Spleen (tissue), 11 donors: Measurements from ENCODE around the gene RABL2A. TPM values are rescaled to one million over a fixed set of nuclear protein-coding genes. Genes with fewer than 3 reads are reported as not detected.
"Not testable (repeated sequence)": the region's sequence is repeated elsewhere in the genome, so short reads cannot be mapped to it uniquely, and the experiment has no call there.

Experiments used
- DNase-seq: peaks from one replicate; pipeline ENCODE4 v3.0.0-alpha.2; 2020
- H3K27ac ChIP-seq, 8 donors: fragments of 200-600 bp; sonication (generic) in 7 of 8; 1 replicate in 4 of 8; 2 replicates in 4 of 8; pipeline versions ENCODE4 v1.5.0 to v1.8.0; 2016 to 2021; ENCODE audit warnings: inconsistent platforms in 4 of 8, mild to moderate bottlenecking in 4 of 8, moderate library complexity in 1 of 8
- H3K27me3 ChIP-seq, 7 donors: fragments of 200-600 bp; sonication (generic) in 6 of 7; replicated peaks in 1 of 7; 1 replicate in 4 of 7; 2 replicates in 3 of 7; pipeline versions ENCODE4 v1.5.0 to v1.8.0; 2016 to 2021; ENCODE audit warnings: inconsistent platforms in 3 of 7, mild to moderate bottlenecking in 1 of 7
- H3K36me3 ChIP-seq, 6 donors: fragments of 200-600 bp; sonication (generic) in 5 of 6; 1 replicate in 4 of 6; 2 replicates in 2 of 6; pipeline versions ENCODE4 v1.5.0 to v1.8.0; 2016 to 2021; ENCODE audit warnings: inconsistent platforms in 2 of 6
- H3K4me1 ChIP-seq, 6 donors: fragments of 200-600 bp; sonication (generic) in 5 of 6; 1 replicate in 3 of 6; 2 replicates in 3 of 6; pipeline versions ENCODE4 v1.5.0 to v1.8.0; 2016 to 2021; ENCODE audit warnings: inconsistent platforms in 3 of 6
- H3K4me3 ChIP-seq, 8 donors: fragments of 200-600 bp; sonication (generic) in 7 of 8; 1 replicate in 4 of 8; 2 replicates in 4 of 8; pipeline versions ENCODE4 v1.5.0 to v1.8.0; 2016 to 2021; ENCODE audit warnings: inconsistent platforms in 4 of 8, mild to moderate bottlenecking in 4 of 8, moderate library complexity in 2 of 8
- H3K9me3 ChIP-seq, 8 donors: fragments of 200-600 bp; sonication (generic) in 7 of 8; 1 replicate in 4 of 8; 2 replicates in 4 of 8; pipeline versions ENCODE4 v1.5.0 to v1.8.0; 2016 to 2021; ENCODE audit warnings: inconsistent platforms in 4 of 8
- CTCF ChIP-seq, 11 experiments: fragments of 200-600 bp in 7 of 11; fragments of 450-650 bp in 4 of 11; sonication (generic) in 4 of 11; IDR thresholded peaks in 8 of 11; conservative IDR thresholded peaks in 3 of 11; 1 replicate in 7 of 11; 2 replicates in 4 of 11; pipeline versions ENCODE4 v1.4.0 to v1.8.0; 2016 to 2021; ENCODE audit warnings: antibody characterized with exemption in 11 of 11, inconsistent platforms in 4 of 11, mild to moderate bottlenecking in 1 of 11
- POLR2A ChIP-seq, 3 donors: fragments of 450-650 bp; IDR thresholded peaks; one replicate each; pipeline ENCODE4 v1.5.1; 2017; ENCODE audit warnings: antibody characterized with exemption in 3 of 3, mild to moderate bottlenecking in 1 of 3
- POLR2AphosphoS5 ChIP-seq, 3 donors: sonication (generic); formaldehyde crosslinking; IDR thresholded peaks; one replicate each; pipeline ENCODE4 v1.5.1; 2017; ENCODE audit warnings: antibody characterized with exemption in 3 of 3
- WGBS, 5 donors: extraction: QIAGEN DNeasy Blood & Tissue Kit in 3 of 5; methylation state at CpG; one replicate each; pipeline versions ENCODE4 v1.1.5 to v1.1.7; 2013 to 2018; 5-methylcytosine and 5-hydroxymethylcytosine counted together
- intact Hi-C: fragments of 100-400 bp; cut with DNase I; formaldehyde crosslinking; loops from one replicate; pipeline ENCODE4 v1.15.0; 2023; ENCODE audit warnings: low total_unique reads
- microRNA-seq, 3 donors: library from miRNA; unstranded; fragments of <30 nt; microRNA quantifications; one replicate each; pipeline versions ENCODE4 to v1.1.0, GENCODE V29; 2019 to 2020
- polyA plus RNA-seq, 3 donors: library from polyadenylated mRNA; stranded (reverse); fragments of 200-250 nt; gene quantifications; one replicate each; pipeline ENCODE4 v1.2.1, GENCODE V29; 2013
- small RNA-seq, 4 donors: library from RNA; depleted of rRNA; stranded (forward); fragments of <200 nt; gene quantifications; one replicate each; pipeline ENCODE3, GENCODE V24; 2016
- total RNA-seq, 7 donors: library from RNA; depleted of rRNA in 3 of 7; stranded (reverse); fragments of >200 nt in 3 of 7; fragmentation: NEBNext Ultra II Directional in 4 of 7; extraction: Animal tissue kit (Norgen Biotek cat#: 25700) in 4 of 7; gene quantifications; one replicate each; pipeline versions ENCODE4 v1.1.0 to v1.2.1, GENCODE V29; 2016 to 2021
- donor health status: healthy with polysubstance abuse.
- donor health status: DM: no; HTN: no; CAD: no; lungs with moderate emphysema.
- donor health status: DM: no; HTN: no; CAD: no.
- donor health status: Bipolar disorder and iron deficiency.
- donor health status: healthy.
- donor health status: DM: no; HTN: no; CAD: no.
- donor health status: DM: yes; HTN: yes; CAD: no.

RABL2A gene
- total and polyA plus RNA-seq, 10 donors = 10.5 to 29.5 (median 15.5) TPM

- WGBS, 5 donors = 87 to 93% (median 90%) methylated on average over 8 of the region's 8 CpGs
- H3K4me3 ChIP-seq = no peak overlapping the region
- intact Hi-C loops = no loop called here
- H3K4me1 ChIP-seq = no peaks in the 10 kb centered on the region
- TF ChIP-seq CTCF (IDR thresholded peaks at IDR 0.05 in 8 of 11, conservative IDR thresholded peaks at IDR 0.05 in 3 of 11) (no peak), POLR2AphosphoS5 (IDR thresholded peaks at IDR 0.05) (no peak), POLR2A (IDR thresholded peaks at IDR 0.05) (no peak)
- DNase-seq = no peak
- H3K9me3 ChIP-seq = no peaks in the 10 kb centered on the region
- no peak overlapping the region for H3K27ac ChIP-seq
- H3K36me3 ChIP-seq = no peaks in the 10 kb centered on the region
- H3K27me3 ChIP-seq = no peaks in the 10 kb centered on the region
Observed at GRCh38 chr2:113679457-113679856, 52.4 kb downstream of the RABL2A start.

GRCh38 chr2:113685471-113685870 is 58.4 kb downstream of the RABL2A start:
- Histone ChIP-seq H3K4me3 (no peak overlapping the region), H3K9me3 (no peaks in the 10 kb centered on the region), H3K36me3 (no peaks in the 10 kb centered on the region), H3K27me3 (no peaks in the 10 kb centered on the region), H3K4me1 (no peaks in the 10 kb centered on the region), H3K27ac (no peak overlapping the region)
- no peak for DNase-seq
- intact Hi-C loops = no loop called here
- TF ChIP-seq POLR2AphosphoS5 (IDR thresholded peaks at IDR 0.05) (no peak), POLR2A (IDR thresholded peaks at IDR 0.05) (no peak), CTCF (IDR thresholded peaks at IDR 0.05 in 8 of 11, conservative IDR thresholded peaks at IDR 0.05 in 3 of 11) (no peak)
- WGBS, 5 donors = 94 to 97% (median 96%) methylated on average over 8 of the region's 8 CpGs

- peaks cover 0 to 6% (median 0%) of the 10 kb centered on the region in 6 donors for H3K4me1 ChIP-seq
Observed at GRCh38 chr2:113686537-113686936, 59.5 kb downstream of the RABL2A start.

GRCh38 chr2:113690871-113691270 is 63.8 kb downstream of the RABL2A start:
- H3K9me3 ChIP-seq, H3K4me3 ChIP-seq, H3K27me3 ChIP-seq, intact Hi-C loops, DNase-seq, H3K36me3 ChIP-seq: not testable (repeated sequence)
- peaks cover 0 to 45% (median 23%) of the 10 kb centered on the region in 6 donors for H3K4me1 ChIP-seq
- peak overlapping the region in 1 of 8 donors; percentile 56 for H3K27ac ChIP-seq
- WGBS, 5 donors = 40 to 72% (median 49%) methylated on average over 2 to 3 of the region's 3 CpGs

More at GRCh38 chr2:113686537-113686936, 59.5 kb downstream of the RABL2A start:
- intact Hi-C loops = no loop called here
- no peak for TF ChIP-seq POLR2A (IDR thresholded peaks at IDR 0.05)
- TF ChIP-seq CTCF (IDR thresholded peaks at IDR 0.05 in 8 of 11, conservative IDR thresholded peaks at IDR 0.05 in 3 of 11) = no peak
- TF ChIP-seq POLR2AphosphoS5 (IDR thresholded peaks at IDR 0.05) = no peak
- no peak for DNase-seq
- Histone ChIP-seq H3K36me3 (no peaks in the 10 kb centered on the region), H3K27ac (no peak overlapping the region), H3K27me3 (no peaks in the 10 kb centered on the region), H3K9me3 (no peaks in the 10 kb centered on the region), H3K4me3 (no peak overlapping the region)
- 86 to 98% (median 90%) methylated on average over 2 of the region's 2 CpGs for WGBS, 5 donors

Small RNAs within 50 kb of the gene (microRNA-seq; reads per million reads assigned to microRNA genes)
- gene MIR1302-3 = 0 reads per million in 3 donors

Small RNAs within 50 kb of the gene (small RNA-seq; reads per million reads assigned to genes)
- gene MIR1302-3 (0 reads per million in 4 donors), gene RNU6-744P (0 reads per million in 4 donors)

Other genes starting within 250 kb of the RABL2A start
- gene ZNG1B, start 189.6 kb upstream of the RABL2A start, total RNA-seq = 10 to 100 TPM; 27.9 to 47.4 (median 34.5) TPM
- gene ZNG1B, start 189.6 kb upstream of the RABL2A start, polyA plus RNA-seq = 10 to 100 TPM; 18.6 to 31.9 (median 29.6) TPM
- gene FOXD4L1, start 128.6 kb upstream of the RABL2A start, total RNA-seq = under 1 TPM in 4 of 7 donors, not detected in 3; 0.13 to 0.68 (median 0.29) TPM
- gene FOXD4L1, start 128.6 kb upstream of the RABL2A start, polyA plus RNA-seq = under 1 TPM in 2 of 3 donors, not detected in 1; 0.13 to 0.19 TPM
- gene SLC35F5, start 129.4 kb downstream of the RABL2A start, total RNA-seq = 100 to 1,000 TPM in 1 of 7 donors, 10 to 100 TPM in 6; 50.3 to 104 (median 58.8) TPM
- gene SLC35F5, start 129.4 kb downstream of the RABL2A start, polyA plus RNA-seq = 10 to 100 TPM; 10.4 to 12.8 (median 10.6) TPM